ENCODE results near the gene PTPRD. TPM values are rescaled to one million over a fixed set of nuclear protein-coding genes. Genes with fewer than 3 reads are reported as not detected.

The PTPRD gene
- total RNA-seq, 1 experiment from 2014 or later: 70.1 TPM

DNA sequence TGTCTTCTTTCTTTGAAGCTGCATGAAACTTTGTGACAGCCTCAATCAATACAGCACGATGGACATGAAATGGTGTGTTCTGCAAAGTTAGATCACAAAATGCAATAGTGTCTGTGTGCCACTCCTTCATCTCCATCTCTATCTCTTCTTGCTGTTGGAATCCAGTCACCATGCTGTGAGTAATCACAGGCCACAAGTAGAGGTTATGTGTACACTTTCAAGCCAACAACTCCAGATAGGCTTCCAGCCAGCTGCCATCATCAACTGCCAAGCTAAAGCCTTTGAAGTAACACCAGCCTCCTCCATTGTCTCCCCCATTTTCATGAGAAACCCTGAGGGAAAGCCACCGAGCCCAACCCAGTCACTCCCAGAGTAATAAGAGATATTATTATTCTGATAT, 360.6 kb downstream of the PTPRD start:
- Mint-ChIP-seq H3K27ac (ENCODE audit: unreplicated experiment) (no peak overlapping the region), H3K9me3 (ENCODE audit: unreplicated experiment) (no peaks in the 10 kb centered on the region), H3K4me1 (ENCODE audit: low read depth, unreplicated experiment) (no peaks in the 10 kb centered on the region), H3K27me3 (ENCODE audit: insufficient read depth, unreplicated experiment) (no peaks in the 10 kb centered on the region), H3K36me3 (ENCODE audit: insufficient read depth, unreplicated experiment) (no peaks in the 10 kb centered on the region), H3K4me3 (ENCODE audit: unreplicated experiment) (no peak overlapping the region)
- Histone ChIP-seq H3K4me3 (ENCODE audit: low read depth, low read length) (no peak overlapping the region), H3K4me1 (no peaks in the 10 kb centered on the region), H3K27me3 (replicated peaks; ENCODE audit: control insufficient read depth, insufficient read depth, low read length) (no peaks in the 10 kb centered on the region), H3K9me3 (no peaks in the 10 kb centered on the region), H3K36me3 (ENCODE audit: control insufficient read depth, insufficient read depth, low read length) (no peaks in the 10 kb centered on the region)
- no TSS peak for BruUV-seq (replicated peaks)
- no peak for DNase-seq
- CTCF ChIA-PET: no interaction called here
- POLR2A ChIA-PET: no interaction called here
- intact Hi-C loops (cut with micrococcal nuclease; ENCODE audit: unreplicated experiment): no loop called here
- TF ChIP-seq, protein P1, sequence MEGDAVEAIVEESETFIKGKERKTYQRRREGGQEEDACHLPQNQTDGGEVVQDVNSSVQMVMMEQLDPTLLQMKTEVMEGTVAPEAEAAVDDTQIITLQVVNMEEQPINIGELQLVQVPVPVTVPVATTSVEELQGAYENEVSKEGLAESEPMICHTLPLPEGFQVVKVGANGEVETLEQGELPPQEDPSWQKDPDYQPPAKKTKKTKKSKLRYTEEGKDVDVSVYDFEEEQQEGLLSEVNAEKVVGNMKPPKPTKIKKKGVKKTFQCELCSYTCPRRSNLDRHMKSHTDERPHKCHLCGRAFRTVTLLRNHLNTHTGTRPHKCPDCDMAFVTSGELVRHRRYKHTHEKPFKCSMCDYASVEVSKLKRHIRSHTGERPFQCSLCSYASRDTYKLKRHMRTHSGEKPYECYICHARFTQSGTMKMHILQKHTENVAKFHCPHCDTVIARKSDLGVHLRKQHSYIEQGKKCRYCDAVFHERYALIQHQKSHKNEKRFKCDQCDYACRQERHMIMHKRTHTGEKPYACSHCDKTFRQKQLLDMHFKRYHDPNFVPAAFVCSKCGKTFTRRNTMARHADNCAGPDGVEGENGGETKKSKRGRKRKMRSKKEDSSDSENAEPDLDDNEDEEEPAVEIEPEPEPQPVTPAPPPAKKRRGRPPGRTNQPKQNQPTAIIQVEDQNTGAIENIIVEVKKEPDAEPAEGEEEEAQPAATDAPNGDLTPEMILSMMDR (IDR thresholded peaks at IDR 0.05; ENCODE audit: insufficient read depth in 1 of 2, low read depth in 1 of 2, low read length in 1 of 2, severe bottlenecking in 1 of 2, unreplicated experiment in 1 of 2): no peak

DNA sequence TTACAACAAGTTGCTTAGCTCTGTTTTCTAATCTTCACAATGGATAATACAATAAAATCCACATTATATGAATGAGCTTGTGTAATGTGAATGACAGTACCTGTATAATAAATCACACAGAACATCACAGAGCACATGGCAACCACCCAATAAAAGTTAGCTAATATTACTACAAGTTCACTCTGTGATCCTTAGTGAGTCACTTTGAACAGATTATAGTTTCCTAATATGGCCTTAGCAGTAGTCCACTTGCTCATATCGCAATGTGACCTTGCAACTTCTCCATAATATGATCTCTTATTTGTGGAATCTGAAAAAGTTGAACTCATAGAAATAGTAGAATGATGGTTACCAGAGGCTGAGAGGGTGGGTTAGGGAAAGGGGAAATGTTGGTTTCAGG, 361.3 kb downstream of the PTPRD start:
- POLR2A ChIA-PET: no interaction called here
- Mint-ChIP-seq H3K27me3 (ENCODE audit: insufficient read depth, unreplicated experiment) (no peaks in the 10 kb centered on the region), H3K4me3 (ENCODE audit: unreplicated experiment) (no peak overlapping the region), H3K4me1 (ENCODE audit: low read depth, unreplicated experiment) (no peaks in the 10 kb centered on the region), H3K36me3 (ENCODE audit: insufficient read depth, unreplicated experiment) (no peaks in the 10 kb centered on the region), H3K27ac (ENCODE audit: unreplicated experiment) (no peak overlapping the region), H3K9me3 (ENCODE audit: unreplicated experiment) (no peaks in the 10 kb centered on the region)
- TF ChIP-seq, protein P1 (IDR thresholded peaks at IDR 0.05; ENCODE audit: insufficient read depth in 1 of 2, low read depth in 1 of 2, low read length in 1 of 2, severe bottlenecking in 1 of 2, unreplicated experiment in 1 of 2): no peak
- H3K36me3 ChIP-seq (ENCODE audit: control insufficient read depth, insufficient read depth, low read length): no peaks in the 10 kb centered on the region
- intact Hi-C loops (cut with micrococcal nuclease; ENCODE audit: unreplicated experiment): no loop called here
- H3K27me3 ChIP-seq (replicated peaks; ENCODE audit: control insufficient read depth, insufficient read depth, low read length): no peaks in the 10 kb centered on the region
- no TSS peak for BruUV-seq (replicated peaks)
- H3K4me3 ChIP-seq (ENCODE audit: low read depth, low read length): no peak overlapping the region
- no peaks in the 10 kb centered on the region for H3K9me3 ChIP-seq
- no peaks in the 10 kb centered on the region for H3K4me1 ChIP-seq
- CTCF ChIA-PET: no interaction called here
- DNase-seq: no peak

GRCh38 chr9:10250219-10250618, 362.6 kb downstream of the PTPRD start:
- intact Hi-C loops (cut with micrococcal nuclease; ENCODE audit: unreplicated experiment): no loop called here
- Histone ChIP-seq H3K9me3 (no peaks in the 10 kb centered on the region), H3K4me3 (ENCODE audit: low read depth, low read length) (no peak overlapping the region), H3K4me1 (no peaks in the 10 kb centered on the region), H3K27me3 (replicated peaks; ENCODE audit: control insufficient read depth, insufficient read depth, low read length) (no peaks in the 10 kb centered on the region), H3K36me3 (ENCODE audit: control insufficient read depth, insufficient read depth, low read length) (no peaks in the 10 kb centered on the region)
- CTCF ChIA-PET: no interaction called here
- TF ChIP-seq, protein P1 (IDR thresholded peaks at IDR 0.05; ENCODE audit: insufficient read depth in 1 of 2, low read depth in 1 of 2, low read length in 1 of 2, severe bottlenecking in 1 of 2, unreplicated experiment in 1 of 2): no peak
- BruUV-seq (replicated peaks): no TSS peak
- Mint-ChIP-seq H3K4me3 (ENCODE audit: unreplicated experiment) (no peak overlapping the region), H3K27me3 (ENCODE audit: insufficient read depth, unreplicated experiment) (no peaks in the 10 kb centered on the region), H3K9me3 (ENCODE audit: unreplicated experiment) (no peaks in the 10 kb centered on the region), H3K36me3 (ENCODE audit: insufficient read depth, unreplicated experiment) (no peaks in the 10 kb centered on the region), H3K4me1 (ENCODE audit: low read depth, unreplicated experiment) (no peaks in the 10 kb centered on the region), H3K27ac (ENCODE audit: unreplicated experiment) (no peak overlapping the region)
- no peak for DNase-seq
- POLR2A ChIA-PET: no interaction called here
